Measurements from ENCODE around the gene CST7.
"Not testable (repeated sequence)": the region's sequence is repeated elsewhere in the genome, so short reads cannot be mapped to it uniquely, and the experiment has no call there.

Gene CST7

GRCh38 chr20:24929867-24930723 lies 19.0 kb upstream of the CST7 start:
- DNase-seq, result not testable (repeated sequence)

GRCh38 chr20:24930724-24931688 lies 18.1 kb upstream of the CST7 start:
- not testable (repeated sequence) for DNase-seq

- DNase-seq, result not testable (repeated sequence)
These were observed 17.2 kb upstream of the CST7 start for GRCh38 chr20:24931893-24932292.

GRCh38 chr20:24933266-24933908 lies 15.7 kb upstream of the CST7 start:
- no peak for DNase-seq

- no peak for DNase-seq
These were observed 14.9 kb upstream of the CST7 start for GRCh38 chr20:24934101-24934661.

GRCh38 chr20:24934716-24935115 lies 14.4 kb upstream of the CST7 start:
- no peak for DNase-seq

- DNase-seq, result no peak
These were observed 13.9 kb upstream of the CST7 start for GRCh38 chr20:24935140-24935539.

GRCh38 chr20:24935766-24936525 lies 13.1 kb upstream of the CST7 start:
- no peak for DNase-seq

GRCh38 chr20:24936526-24937407 lies 12.3 kb upstream of the CST7 start:
- no peak for DNase-seq

GRCh38 chr20:24937579-24937978 lies 11.5 kb upstream of the CST7 start:
- DNase-seq, result no peak

GRCh38 chr20:24938498-24938897 lies 10.6 kb upstream of the CST7 start:
- DNase-seq, result no peak

GRCh38 chr20:24939036-24939435 lies 10.0 kb upstream of the CST7 start:
- DNase-seq, result no peak

GRCh38 chr20:24942679-24943078 lies 6.4 kb upstream of the CST7 start:
- no peak for DNase-seq

GRCh38 chr20:24943196-24943595 lies 5.9 kb upstream of the CST7 start:
- no peak for DNase-seq

GRCh38 chr20:24943731-24944130 lies 5.3 kb upstream of the CST7 start:
- no peak for DNase-seq

GRCh38 chr20:24946376-24946775 lies 2.7 kb upstream of the CST7 start:
- not testable (repeated sequence) for DNase-seq

- not testable (repeated sequence) for DNase-seq
These were observed 602 bp upstream of the CST7 start for GRCh38 chr20:24948396-24948938.

GRCh38 chr20:24949756-24950127 lies 673 bp downstream of the CST7 start:
- no peak for DNase-seq

- no peak for DNase-seq
These were observed 1.2 kb downstream of the CST7 start for GRCh38 chr20:24950128-24950835.
